ENCODE measurements around the gene PGRMC1. TPM values are rescaled to one million over a fixed set of nuclear protein-coding genes. Genes with fewer than 3 reads are reported as not detected.

Gene PGRMC1
- 18.5 TPM for polyA plus RNA-seq (2012; ENCODE audit: low read depth, missing spikeins)

DNA sequence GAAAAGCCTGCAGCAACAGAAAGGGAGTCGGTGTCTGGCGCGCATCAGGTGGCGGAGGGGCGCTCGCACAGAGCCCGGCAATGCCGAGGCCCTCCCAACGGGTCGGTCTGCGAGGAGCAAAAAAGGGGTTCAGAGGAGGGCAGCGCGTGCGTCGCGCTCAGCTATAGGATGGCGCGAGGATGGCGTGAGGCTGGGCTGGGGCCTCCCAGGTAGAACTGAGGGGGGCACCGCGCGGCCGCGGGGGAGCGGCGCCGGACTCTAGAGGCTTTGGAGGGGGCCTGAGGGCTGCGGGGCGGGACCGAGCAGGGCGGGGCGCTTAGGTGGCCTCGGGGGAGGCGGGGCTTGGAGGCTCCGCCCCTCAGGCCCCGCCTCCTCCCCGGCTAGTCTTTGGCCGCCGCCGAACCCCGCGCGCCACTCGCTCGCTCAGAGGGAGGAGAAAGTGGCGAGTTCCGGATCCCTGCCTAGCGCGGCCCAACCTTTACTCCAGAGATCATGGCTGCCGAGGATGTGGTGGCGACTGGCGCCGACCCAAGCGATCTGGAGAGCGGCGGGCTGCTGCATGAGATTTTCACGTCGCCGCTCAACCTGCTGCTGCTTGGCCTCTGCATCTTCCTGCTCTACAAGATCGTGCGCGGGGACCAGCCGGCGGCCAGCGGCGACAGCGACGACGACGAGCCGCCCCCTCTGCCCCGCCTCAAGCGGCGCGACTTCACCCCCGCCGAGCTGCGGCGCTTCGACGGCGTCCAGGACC lies at the start of gene PGRMC1:
TSS of gene PGRMC1 (plus strand) at position 414 of the 751 bp plus-strand sequence. CDS start at position 493, 79 bp downstream.
- DNase-seq (ENCODE audit: insufficient read length, low spot score) (peak; percentile 72), FAIRE-seq (peak; percentile 88)
- TF ChIP-seq POLR2AphosphoS5 (IDR thresholded peaks at IDR 0.05; ENCODE audit: low read depth, low read length) (peak; percentile 83), PAX5 (IDR thresholded peaks at IDR 0.05; ENCODE audit: insufficient read depth, low read length, severe bottlenecking) (no peak), TAF1 (IDR thresholded peaks at IDR 0.05; ENCODE audit: low read depth, low read length) (peak; percentile 46; the same call in 1 of the 2 replicates), POU2F2 (IDR thresholded peaks at IDR 0.05; ENCODE audit: low read depth, low read length) (no peak), POLR2A (IDR thresholded peaks at IDR 0.05; ENCODE audit: low read depth, low read length) (peak; percentile 66)

DNA sequence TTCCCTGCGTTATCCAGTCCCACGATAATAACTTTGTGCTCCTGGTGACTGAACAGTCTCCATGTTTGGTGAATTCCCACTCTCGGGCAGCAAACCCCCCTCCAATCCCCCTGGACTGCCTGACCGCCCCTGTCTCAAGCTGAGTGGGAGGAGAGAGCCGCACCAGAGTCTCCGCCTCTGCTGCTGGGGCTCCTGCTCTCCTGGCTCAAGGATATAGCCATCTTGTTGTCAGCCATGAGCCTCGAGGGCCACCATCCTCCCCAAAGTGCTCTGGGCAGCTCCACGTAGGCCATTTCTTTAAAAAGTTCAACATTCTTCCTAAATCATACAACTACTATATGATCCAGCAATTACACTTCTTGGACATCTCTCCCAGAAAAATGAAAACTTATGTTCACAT lies 49.3 kb upstream of the PGRMC1 start:
- FAIRE-seq, result no peak
- TF ChIP-seq POU2F2 (IDR thresholded peaks at IDR 0.05; ENCODE audit: low read depth, low read length) (no peak), POLR2AphosphoS5 (IDR thresholded peaks at IDR 0.05; ENCODE audit: low read depth, low read length) (no peak), TAF1 (IDR thresholded peaks at IDR 0.05; ENCODE audit: low read depth, low read length) (no peak), POLR2A (IDR thresholded peaks at IDR 0.05; ENCODE audit: low read depth, low read length) (no peak), PAX5 (IDR thresholded peaks at IDR 0.05; ENCODE audit: insufficient read depth, low read length, severe bottlenecking) (no peak), SPI1 (IDR thresholded peaks at IDR 0.05; ENCODE audit: low read depth, low read length) (no peak)

DNA sequence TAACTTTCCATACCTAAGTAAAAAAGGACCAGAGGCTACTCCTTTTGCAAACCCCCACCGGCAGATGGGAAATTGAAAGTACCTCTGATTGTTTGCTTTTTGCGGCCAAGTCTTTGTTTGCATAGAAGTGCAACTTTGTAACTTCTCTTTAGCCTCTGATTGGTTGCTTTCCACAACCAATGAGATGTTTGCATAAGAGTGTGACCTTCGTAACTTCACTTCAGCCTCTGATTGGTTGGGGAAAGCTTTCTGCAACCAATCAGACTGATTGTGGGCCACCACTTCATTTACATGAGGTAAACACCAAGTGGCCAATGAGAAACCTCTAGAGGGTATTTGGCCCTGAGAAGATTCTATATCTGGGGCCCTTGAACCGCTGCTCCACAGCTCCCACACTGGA lies 48.8 kb upstream of the PGRMC1 start:
- no peak for FAIRE-seq
- DNase-seq (ENCODE audit: insufficient read length, low spot score), result no peak
- TF ChIP-seq POLR2A (IDR thresholded peaks at IDR 0.05; ENCODE audit: low read depth, low read length) (no peak), PAX5 (IDR thresholded peaks at IDR 0.05; ENCODE audit: insufficient read depth, low read length, severe bottlenecking) (no peak), SPI1 (IDR thresholded peaks at IDR 0.05; ENCODE audit: low read depth, low read length) (no peak), POLR2AphosphoS5 (IDR thresholded peaks at IDR 0.05; ENCODE audit: low read depth, low read length) (no peak), POU2F2 (IDR thresholded peaks at IDR 0.05; ENCODE audit: low read depth, low read length) (no peak), TAF1 (IDR thresholded peaks at IDR 0.05; ENCODE audit: low read depth, low read length) (no peak)

More for the DNA sequence above, 49.3 kb upstream of the PGRMC1 start:
- DNase-seq (ENCODE audit: insufficient read length, low spot score), result no peak

DNA sequence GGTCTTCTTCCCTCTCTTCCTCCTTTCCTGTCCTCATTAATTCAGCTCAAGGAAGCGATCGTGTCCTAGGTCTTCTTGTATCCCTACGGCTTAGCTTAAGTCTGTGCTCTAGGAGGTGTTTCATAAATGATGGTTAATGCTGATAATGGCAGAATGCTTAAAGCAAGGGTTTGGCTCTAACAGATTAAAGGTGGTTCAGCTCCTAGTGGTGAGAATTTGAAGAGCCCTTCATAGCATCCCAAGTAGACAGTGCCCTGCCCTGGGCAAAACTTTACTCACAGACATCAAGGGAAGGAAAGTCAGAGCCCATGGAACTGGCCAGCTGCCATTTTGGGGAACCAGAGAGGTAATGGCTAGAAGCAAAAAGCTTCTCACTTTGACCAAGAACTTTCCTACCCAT lies 47.0 kb upstream of the PGRMC1 start:
- FAIRE-seq (no peak), DNase-seq (ENCODE audit: insufficient read length, low spot score) (no peak)
- no peak for TF ChIP-seq TAF1 (IDR thresholded peaks at IDR 0.05; ENCODE audit: low read depth, low read length)
- TF ChIP-seq POU2F2 (IDR thresholded peaks at IDR 0.05; ENCODE audit: low read depth, low read length), result no peak
- TF ChIP-seq POLR2AphosphoS5 (IDR thresholded peaks at IDR 0.05; ENCODE audit: low read depth, low read length), result no peak
- TF ChIP-seq POLR2A (IDR thresholded peaks at IDR 0.05; ENCODE audit: low read depth, low read length), result no peak
- no peak for TF ChIP-seq SPI1 (IDR thresholded peaks at IDR 0.05; ENCODE audit: low read depth, low read length)
- TF ChIP-seq PAX5 (IDR thresholded peaks at IDR 0.05; ENCODE audit: insufficient read depth, low read length, severe bottlenecking), result no peak

DNA sequence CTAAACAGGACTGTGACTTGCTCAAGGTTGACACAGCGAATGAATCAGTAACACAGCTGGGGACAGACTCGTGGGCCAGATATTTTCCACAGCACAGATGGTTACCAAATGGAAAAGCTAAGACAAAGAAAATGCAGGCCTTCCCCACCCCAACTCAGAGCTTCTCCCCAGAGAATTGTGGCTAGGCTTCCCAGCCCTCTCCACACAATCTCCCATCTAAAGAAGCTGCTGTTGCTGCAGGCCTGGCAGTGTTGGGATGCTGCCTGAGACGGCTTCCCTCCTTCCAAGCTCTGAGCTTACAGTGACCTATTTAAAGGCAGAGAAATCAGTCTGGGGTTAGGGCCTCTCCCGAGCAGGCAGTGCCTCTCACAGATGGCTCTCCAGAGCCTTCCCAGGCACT lies 46.5 kb upstream of the PGRMC1 start:
- DNase-seq (ENCODE audit: insufficient read length, low spot score), result no peak
- FAIRE-seq, result no peak
- TF ChIP-seq SPI1 (IDR thresholded peaks at IDR 0.05; ENCODE audit: low read depth, low read length) (no peak), TAF1 (IDR thresholded peaks at IDR 0.05; ENCODE audit: low read depth, low read length) (no peak), POLR2AphosphoS5 (IDR thresholded peaks at IDR 0.05; ENCODE audit: low read depth, low read length) (no peak), POLR2A (IDR thresholded peaks at IDR 0.05; ENCODE audit: low read depth, low read length) (no peak), POU2F2 (IDR thresholded peaks at IDR 0.05; ENCODE audit: low read depth, low read length) (no peak), PAX5 (IDR thresholded peaks at IDR 0.05; ENCODE audit: insufficient read depth, low read length, severe bottlenecking) (no peak)

DNA sequence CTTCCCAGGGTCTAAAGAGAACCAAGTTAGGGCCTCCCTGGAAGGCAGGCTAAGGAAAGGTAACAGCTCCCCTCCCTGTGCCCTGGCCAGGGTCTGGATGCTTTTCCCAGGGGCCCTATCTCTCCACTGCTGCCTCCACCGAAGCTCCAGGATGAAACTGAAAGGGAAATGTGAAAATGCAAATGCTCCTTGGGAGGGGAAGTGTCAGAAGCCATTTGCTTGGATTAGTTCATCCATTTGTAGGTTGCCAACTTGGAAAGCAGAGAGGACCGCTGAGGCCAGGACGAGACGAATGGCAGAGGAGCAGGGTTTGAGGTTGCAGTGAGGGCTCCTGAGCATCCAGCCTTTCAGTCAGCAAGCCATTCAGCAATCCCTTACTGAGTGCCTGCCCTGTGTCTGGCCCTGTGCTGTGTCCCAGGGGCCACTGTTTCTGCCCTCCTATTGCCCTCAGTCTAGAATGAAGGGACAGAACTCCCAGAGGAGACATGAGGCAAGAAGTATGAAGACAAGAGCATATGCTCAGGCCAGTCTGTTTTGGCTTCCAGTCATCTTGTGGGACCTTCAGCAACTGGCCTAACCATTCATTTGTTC lies 45.9 kb upstream of the PGRMC1 start:
- TF ChIP-seq POU2F2 (IDR thresholded peaks at IDR 0.05; ENCODE audit: low read depth, low read length), result no peak
- DNase-seq (ENCODE audit: insufficient read length, low spot score) (no peak), FAIRE-seq (no peak)

DNA sequence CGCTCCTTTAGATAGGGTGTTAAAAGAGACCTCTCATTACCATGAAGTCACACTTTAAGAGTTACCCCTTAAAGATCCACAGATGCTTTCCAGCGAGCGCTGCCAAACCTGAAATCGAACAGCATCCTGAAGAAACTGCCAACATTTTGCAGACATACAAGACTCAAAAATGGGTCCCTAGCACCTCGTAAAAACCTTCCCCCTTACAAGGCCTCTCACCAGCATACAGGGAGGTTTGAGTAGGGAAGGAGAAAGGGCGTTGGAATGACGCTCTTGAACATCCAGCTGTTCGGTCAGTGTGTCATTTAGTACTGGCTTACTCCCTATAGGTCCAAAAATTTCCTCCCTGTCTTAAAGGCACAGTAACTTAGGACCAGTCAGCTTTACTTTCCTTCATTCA lies 45.3 kb upstream of the PGRMC1 start:
- DNase-seq (ENCODE audit: insufficient read length, low spot score) (no peak), FAIRE-seq (no peak)
- TF ChIP-seq TAF1 (IDR thresholded peaks at IDR 0.05; ENCODE audit: low read depth, low read length) (no peak), POU2F2 (IDR thresholded peaks at IDR 0.05; ENCODE audit: low read depth, low read length) (no peak), POLR2AphosphoS5 (IDR thresholded peaks at IDR 0.05; ENCODE audit: low read depth, low read length) (no peak), PAX5 (IDR thresholded peaks at IDR 0.05; ENCODE audit: insufficient read depth, low read length, severe bottlenecking) (no peak), SPI1 (IDR thresholded peaks at IDR 0.05; ENCODE audit: low read depth, low read length) (no peak), POLR2A (IDR thresholded peaks at IDR 0.05; ENCODE audit: low read depth, low read length) (no peak)

DNA sequence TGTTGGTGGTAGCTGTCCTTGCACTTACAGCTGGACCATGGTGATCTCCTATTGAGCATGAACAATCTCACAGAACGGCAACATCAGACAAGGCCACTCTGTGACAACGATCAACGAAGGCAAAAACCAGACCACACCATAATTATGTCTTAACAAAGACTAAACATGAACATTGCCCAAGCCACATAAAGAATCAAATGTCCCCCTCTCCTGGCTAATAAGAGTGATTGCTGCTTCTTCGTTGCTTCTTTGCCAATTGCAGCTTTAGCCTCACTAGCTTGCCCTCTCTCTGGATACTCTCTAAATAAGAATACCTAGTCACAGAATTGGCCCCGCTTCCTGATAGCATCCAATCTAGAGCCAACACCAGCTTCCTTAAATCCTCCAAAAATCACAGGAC lies 41.5 kb upstream of the PGRMC1 start:
- FAIRE-seq (peak; percentile 26), DNase-seq (ENCODE audit: insufficient read length, low spot score) (no peak)
- TF ChIP-seq PAX5 (IDR thresholded peaks at IDR 0.05; ENCODE audit: insufficient read depth, low read length, severe bottlenecking), result no peak
- no peak for TF ChIP-seq POU2F2 (IDR thresholded peaks at IDR 0.05; ENCODE audit: low read depth, low read length)
- TF ChIP-seq POLR2AphosphoS5 (IDR thresholded peaks at IDR 0.05; ENCODE audit: low read depth, low read length), result no peak
- TF ChIP-seq TAF1 (IDR thresholded peaks at IDR 0.05; ENCODE audit: low read depth, low read length), result no peak
- no peak for TF ChIP-seq POLR2A (IDR thresholded peaks at IDR 0.05; ENCODE audit: low read depth, low read length)
- no peak for TF ChIP-seq SPI1 (IDR thresholded peaks at IDR 0.05; ENCODE audit: low read depth, low read length)

DNA sequence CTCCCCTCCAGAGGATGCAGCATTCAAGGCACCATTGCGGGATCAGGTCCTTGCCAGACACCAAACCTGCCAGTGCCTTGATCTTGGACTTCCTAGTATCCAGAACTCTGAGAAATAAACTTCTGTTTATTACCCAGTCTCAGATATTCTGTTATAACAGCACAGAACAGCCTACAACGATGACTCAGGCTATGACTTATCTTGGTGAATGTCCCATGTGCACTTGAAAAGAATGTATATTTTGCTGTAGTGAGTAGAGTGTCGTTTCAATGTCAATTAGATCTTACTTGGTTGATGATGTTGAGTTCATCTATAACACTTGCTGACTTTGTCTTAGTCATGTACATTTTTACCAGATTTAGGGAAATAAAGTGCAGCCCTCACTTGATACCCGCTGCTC lies 34.5 kb upstream of the PGRMC1 start:
- TF ChIP-seq PAX5 (IDR thresholded peaks at IDR 0.05; ENCODE audit: insufficient read depth, low read length, severe bottlenecking) (no peak), SPI1 (IDR thresholded peaks at IDR 0.05; ENCODE audit: low read depth, low read length) (no peak), POLR2AphosphoS5 (IDR thresholded peaks at IDR 0.05; ENCODE audit: low read depth, low read length) (no peak), POU2F2 (IDR thresholded peaks at IDR 0.05; ENCODE audit: low read depth, low read length) (no peak), POLR2A (IDR thresholded peaks at IDR 0.05; ENCODE audit: low read depth, low read length) (no peak), TAF1 (IDR thresholded peaks at IDR 0.05; ENCODE audit: low read depth, low read length) (no peak)
- DNase-seq (ENCODE audit: insufficient read length, low spot score) (no peak), FAIRE-seq (no peak)

Data from GM12891 (cell line).